Smooth muscle cell of the umbilical artery (primary cell): ENCODE measurements around the gene TIMM23. TPM values are rescaled to one million over a fixed set of nuclear protein-coding genes. Genes with fewer than 3 reads are reported as not detected.

ENCODE experiments used
- total RNA-seq: library from RNA; depleted of rRNA; stranded (reverse); fragments of >200 nt; gene quantifications from 2 replicates; pipeline ENCODE4 v1.2.3, GENCODE V29; 2014

The TIMM23 gene
- total RNA-seq: 65.6 and 74.2 TPM in 2 replicates

GRCh38 chr10:45972106-45972812 lies at the start of gene TIMM23:
Gene TIMM23 (plus strand): TSS chr10:45972489. CDS start chr10:45972625, 136 bp downstream.

GRCh38 chr10:46030091-46030937 lies 58.0 kb downstream of the TIMM23 start, which contains the start of gene NCOA4:
Gene NCOA4 (minus strand): TSS chr10:46030623. CDS start chr10:46016680, 13,943 bp downstream.

GRCh38 chr10:46046261-46046660 lies 74.0 kb downstream of the TIMM23 start, which contains the start of gene MSMB:
Gene MSMB (minus strand): TSS chr10:46046269. CDS start chr10:46046237, 32 bp downstream.

Other genes with a start within 250 kb of the TIMM23 start
- gene WASHC2C, start 245.2 kb upstream of the TIMM23 start, total RNA-seq: 35.0 and 49.5 TPM in 2 replicates
- 3.9 and 6.4 TPM in 2 replicates for gene AGAP4, start 125.0 kb upstream of the TIMM23 start, total RNA-seq
- gene NCOA4, start 58.1 kb downstream of the TIMM23 start, total RNA-seq: 149 and 237 TPM in 2 replicates
- not detected in 2 replicates for gene MSMB, start 73.8 kb downstream of the TIMM23 start, total RNA-seq